NCI-H748 (cell line): ENCODE results near the gene MACF1.

ENCODE experiments used
- DNase-seq: peaks from one replicate; lab custom pipeline; 2025; ENCODE audit not compliant: unreplicated experiment; lab: John Stamatoyannopoulos, UW

The MACF1 gene

DNA sequence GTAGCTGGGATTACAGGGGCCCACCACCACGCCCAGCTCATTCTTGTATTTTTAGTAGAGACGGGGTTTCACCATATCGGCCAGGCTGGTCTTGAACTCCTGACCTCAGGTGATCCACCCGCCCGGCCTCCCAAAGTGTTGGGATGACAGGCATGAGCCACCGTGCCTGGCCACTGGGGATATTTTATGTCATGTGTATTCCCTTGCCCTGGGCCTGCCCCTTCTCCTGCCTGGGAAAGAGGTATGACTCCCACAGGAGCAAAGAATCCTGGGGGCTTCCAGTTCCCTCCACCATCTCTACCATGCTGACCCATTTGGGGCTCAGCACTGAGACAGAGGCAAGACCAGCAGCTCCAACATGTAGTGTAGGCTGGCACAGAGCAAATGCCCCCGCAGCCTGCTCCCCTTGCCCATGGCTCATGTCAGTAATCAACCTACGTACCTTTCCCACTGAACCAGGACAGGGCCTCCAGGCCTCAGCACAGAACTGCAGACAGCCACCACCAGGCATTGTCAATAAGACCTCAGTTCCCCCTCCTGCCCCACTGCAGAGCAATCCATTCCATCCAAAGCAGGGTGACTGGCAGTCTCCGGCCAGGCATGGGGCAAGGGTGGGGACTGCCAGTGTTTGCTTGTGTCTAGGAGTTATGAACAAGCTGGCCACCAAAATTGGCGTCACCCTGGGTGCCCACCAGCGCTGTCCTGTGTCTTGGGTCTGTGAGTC lies 322.1 kb downstream of the MACF1 start:
- no peak for DNase-seq

DNA sequence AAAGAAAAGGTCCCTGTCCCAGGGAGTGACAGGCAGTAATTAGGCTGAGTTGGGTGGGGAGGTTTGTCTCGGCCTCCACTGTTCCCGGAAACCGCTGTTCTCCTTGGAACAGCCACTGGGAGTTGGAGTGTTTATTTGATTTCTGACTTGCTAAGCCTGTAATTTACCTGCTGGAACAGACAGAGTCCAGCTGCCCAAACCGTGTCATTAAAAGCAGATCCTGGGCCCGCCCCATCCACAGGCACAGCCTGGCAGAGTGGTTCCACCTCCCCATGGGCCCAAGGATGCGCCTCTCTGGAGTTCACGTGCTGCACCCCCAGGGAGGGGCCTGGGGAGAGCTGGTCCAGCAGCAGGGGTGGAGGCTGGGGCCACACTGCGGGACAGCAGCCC lies 322.7 kb downstream of the MACF1 start:
- DNase-seq = peak; percentile 99

DNA sequence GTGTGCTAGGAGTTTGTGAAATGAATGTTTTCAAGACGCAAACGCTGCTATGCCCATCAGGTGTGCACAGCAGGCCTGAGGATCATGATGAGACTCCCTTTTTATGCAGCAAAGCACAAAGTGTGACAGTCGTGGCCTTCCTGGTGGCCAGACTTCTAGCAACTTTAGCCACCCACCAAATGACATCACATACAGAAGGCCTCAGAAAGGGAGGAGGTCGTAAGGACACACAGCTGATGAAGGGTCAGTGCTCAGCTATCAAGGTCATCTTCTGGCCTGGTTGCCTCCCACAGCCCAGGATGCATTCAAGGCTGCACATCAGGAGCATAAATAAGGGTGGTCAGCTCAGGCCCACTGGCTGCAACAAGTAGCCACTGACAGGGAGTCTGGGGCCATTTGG lies 323.6 kb downstream of the MACF1 start:
- no peak for DNase-seq

DNA sequence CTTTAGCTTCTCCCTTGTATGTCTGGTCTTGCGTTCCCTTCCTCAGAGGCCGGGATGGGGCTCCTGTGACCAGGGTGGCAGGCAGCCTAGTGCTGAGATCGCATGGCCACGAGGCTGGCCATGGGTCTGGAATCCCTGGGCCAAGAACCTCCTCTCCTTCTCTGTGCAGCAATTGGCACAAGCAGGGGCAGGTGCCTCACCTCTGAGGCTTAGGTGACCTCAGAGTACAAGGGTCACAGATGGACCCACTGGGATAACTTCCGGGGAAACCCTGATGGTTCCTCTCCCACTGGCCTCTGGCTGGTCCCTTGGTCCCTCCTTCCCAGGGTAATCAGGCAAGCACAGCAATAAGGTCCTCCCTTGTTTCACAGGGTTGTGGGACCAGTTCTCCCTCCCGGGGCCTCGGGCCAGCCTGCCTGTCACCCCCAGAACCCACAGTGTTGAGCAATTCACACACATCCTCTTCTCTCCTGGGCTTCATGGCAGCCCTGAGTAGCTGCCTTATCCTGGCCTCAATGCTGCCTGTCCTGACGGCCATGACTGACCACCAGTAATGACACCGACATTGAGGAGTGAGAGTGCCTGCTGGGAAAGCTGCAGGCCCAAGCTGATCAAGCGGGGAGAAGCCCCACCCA lies 325.5 kb downstream of the MACF1 start:
- DNase-seq = no peak

DNA sequence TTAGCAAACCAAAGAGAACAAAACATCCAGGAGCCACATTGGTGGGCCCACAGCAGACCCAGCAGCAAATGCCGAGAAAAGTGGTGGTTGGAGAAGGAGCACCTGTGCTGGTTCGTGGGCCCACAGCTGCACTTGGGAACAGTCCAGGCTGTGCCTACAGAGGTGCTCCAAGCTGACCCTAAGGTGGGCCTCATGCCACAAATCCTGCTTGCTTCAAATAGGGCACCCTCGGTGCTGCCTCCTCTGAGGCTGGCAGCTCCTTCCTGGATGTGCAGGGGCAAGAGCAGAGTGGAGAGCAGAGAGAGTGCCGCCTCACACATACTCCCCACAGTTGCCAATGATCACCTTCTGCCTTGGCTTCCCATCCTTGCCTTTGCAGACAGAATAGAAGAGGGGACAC lies 327.0 kb downstream of the MACF1 start:
- DNase-seq = no peak

DNA sequence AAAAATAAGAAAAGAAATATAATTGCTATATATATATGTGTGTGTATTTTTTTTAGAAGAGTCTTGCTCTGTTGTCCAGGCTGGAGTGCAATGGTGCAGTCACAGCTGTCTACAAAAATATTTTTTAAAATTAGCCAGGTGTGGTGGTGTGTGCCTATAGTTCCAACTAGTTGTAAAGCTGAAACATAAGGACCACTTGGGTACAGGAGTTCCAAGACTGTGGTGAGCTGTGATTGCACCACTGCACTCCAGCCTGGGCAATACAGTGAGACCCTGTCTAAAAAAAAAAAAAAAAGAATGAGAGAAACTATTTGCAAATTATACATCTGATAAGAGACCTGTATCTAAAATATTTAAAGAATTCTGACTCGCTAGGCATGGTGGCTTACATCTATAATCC lies 328.9 kb downstream of the MACF1 start:
- no peak for DNase-seq
